Endothelial cell of umbilical vein (primary cell): ENCODE measurements around the gene SYTL2.

Experiments
- CTCF ChIP-seq, 2 donors: IDR thresholded peaks; 1 replicate in 1 of 2; 2 replicates in 1 of 2; pipeline ENCODE4 v1.5.1; 2011; ENCODE audit warnings: low read length in 2 of 2, mild to moderate bottlenecking in 2 of 2, moderate library complexity in 2 of 2, control low read depth in 1 of 2, inconsistent platforms in 1 of 2, low read depth in 1 of 2; ENCODE audit not compliant: insufficient read depth in 1 of 2; ENCODE audit errors: extremely low read depth in 1 of 2
- EZH2 ChIP-seq: IDR thresholded peaks from 2 replicates; pipeline ENCODE4 v1.6.1; 2012; ENCODE audit warnings: borderline replicate concordance, low read depth, mild to moderate bottlenecking, moderate library complexity, low read length, inconsistent platforms; ENCODE audit not compliant: severe bottlenecking
- FOS ChIP-seq: IDR thresholded peaks from 2 replicates; pipeline ENCODE4 v1.6.1; 2011; ENCODE audit warnings: mild to moderate bottlenecking, low read length, moderate library complexity, borderline replicate concordance; ENCODE audit not compliant: insufficient read depth
- JUN ChIP-seq: IDR thresholded peaks from 2 replicates; pipeline ENCODE4 v1.6.1; 2011; ENCODE audit warnings: borderline replicate concordance, low read depth; ENCODE audit not compliant: insufficient read length, insufficient read depth
- MAX ChIP-seq: IDR thresholded peaks from 2 replicates; pipeline ENCODE4 v1.6.1; 2011; ENCODE audit not compliant: insufficient read depth, insufficient read length
- POLR2A ChIP-seq: IDR thresholded peaks from 2 replicates; pipeline ENCODE4 v1.6.1; 2012; ENCODE audit warnings: low read depth, mild to moderate bottlenecking, control low read depth, low read length
- POLR2AphosphoS5 ChIP-seq: IDR thresholded peaks from 2 replicates; pipeline ENCODE4 v1.6.1; 2012; ENCODE audit warnings: low read depth, mild to moderate bottlenecking, control low read depth, low read length, moderate library complexity; ENCODE audit not compliant: insufficient read depth

- TF ChIP-seq POLR2AphosphoS5 (no peak), POLR2A (no peak), CTCF (IDR thresholded peaks at IDR 0.05; ENCODE audit: extremely low read depth in 1 of 2, insufficient read depth in 1 of 2, low read depth in 1 of 2, low read length in 2 of 2) (no peak), MAX (no peak), FOS (no peak), EZH2 (no peak), JUN (no peak)
Measured at GRCh38 chr11:85685820-85686459, 125.0 kb downstream of the SYTL2 start, which contains the start of gene CCDC89.
